GM18517 (cell line): ENCODE results near the gene CPXCR1.
"Not testable (repeated sequence)": the region's sequence is repeated elsewhere in the genome, so short reads cannot be mapped to it uniquely, and the experiment has no call there.

ENCODE experiments used
- ATAC-seq: cut with Tn5 transposase; IDR thresholded peaks from one replicate; pipeline ENCODE4 v1.9.1; 2021; ENCODE audit warnings: mild to moderate bottlenecking, moderate library complexity; ENCODE audit not compliant: unreplicated experiment

The CPXCR1 gene

GRCh38 chrX:88746925-88747324 lies at the start of gene CPXCR1:
CPXCR1 (plus strand) TSS chrX:88747225; CDS start chrX:88753415, 6,190 bp downstream.
- no peak for ATAC-seq

- no peak for ATAC-seq
These were observed 11.2 kb upstream of the CPXCR1 start for GRCh38 chrX:88735835-88736234.

GRCh38 chrX:88746215-88746614 lies 810 bp upstream of the CPXCR1 start:
- ATAC-seq: not testable (repeated sequence)

- ATAC-seq: not testable (repeated sequence)
These were observed 5.3 kb downstream of the CPXCR1 start for GRCh38 chrX:88752339-88752738.

GRCh38 chrX:88789825-88790224 lies 42.8 kb downstream of the CPXCR1 start:
- ATAC-seq: no peak
